K562 (cell line): Measurements from ENCODE around the gene KRTAP10-4. TPM values are rescaled to one million over a fixed set of nuclear protein-coding genes. Genes with fewer than 3 reads are reported as not detected.

Source experiments
- ATAC-seq: fragments of 200-7000 bp; cut with Tn5 transposase; 3 replicates; pipeline ENCODE4 v1.9.1; 2020; ENCODE audit warnings: moderate library complexity
- BruUV-seq: library from RNA; stranded (reverse); fragments of 400-500 nt; replicated peaks from 2 replicates; lab custom pipeline; 2021; lab: Mats Ljungman, UMichigan
- CTCF ChIA-PET: fragments of 300-600 bp; formaldehyde crosslinking; extraction: SDS; loops from one replicate; lab custom pipeline; 2021; ENCODE audit warnings: low intra/inter-chr PET ratio; lab: Yijun Ruan, JAX
- POLR2A ChIA-PET: fragments of 300-600, 350-650 bp; sonication (Branson Sonifier 250); formaldehyde crosslinking; extraction: SDS; loops from one replicate; lab custom pipeline; 2021; ENCODE audit warnings: antibody characterized with exemption, inconsistent platforms; lab: Yijun Ruan, JAX
- DNase-seq, 4 experiments: peaks; one replicate each; pipeline versions ENCODE4 v3.0.0 to v3.0.0-alpha.2; 2011 to 2018; ENCODE audit warnings: low spot score in 3 of 4, mixed read lengths in 3 of 4; ENCODE audit errors: extremely low read depth in 1 of 4
- FAIRE-seq: peaks from 2 replicates; lab custom pipeline; 2011; peaks lifted over from hg19 to GRCh38; lab: Jason Lieb, UNC
- H2AFZ ChIP-seq: 2 replicates; pipeline ENCODE4 v1.6.0; 2011; ENCODE audit warnings: low read depth, low read length, control low read depth, inconsistent platforms
- H3K27ac ChIP-seq: fragments of 200-600 bp; 3 replicates; pipeline ENCODE4 v1.8.0; 2011; ENCODE audit warnings: low read depth, mild to moderate bottlenecking, control low read depth, inconsistent platforms, low read length, moderate library complexity, mixed read lengths; ENCODE audit errors: extremely low read depth
- H3K27me3 ChIP-seq, 2 experiments: fragments of 300-600 bp in 1 of 2; 2 replicates in 1 of 2; 3 replicates in 1 of 2; pipeline versions ENCODE4 v1.6.0 to v1.8.0; 2011; ENCODE audit warnings: inconsistent platforms in 2 of 2, low read length in 2 of 2, mild to moderate bottlenecking in 1 of 2, mixed read lengths in 1 of 2, moderate library complexity in 1 of 2; ENCODE audit not compliant: control insufficient read depth in 2 of 2, insufficient read depth in 2 of 2
- H3K36me3 ChIP-seq: fragments of 300-600 bp; 3 replicates; pipeline ENCODE4 v1.8.0; 2011; ENCODE audit warnings: mild to moderate bottlenecking, low read length, inconsistent platforms; ENCODE audit not compliant: control insufficient read depth, insufficient read depth
- H3K4me1 ChIP-seq, 2 experiments: fragments of 200-600 bp in 1 of 2; replicated peaks in 1 of 2; 2 replicates in 1 of 2; 3 replicates in 1 of 2; pipeline versions ENCODE4 v1.5.1 to v1.8.0; 2011; ENCODE audit warnings: inconsistent platforms in 2 of 2, low read length in 2 of 2, mild to moderate bottlenecking in 1 of 2, mixed read lengths in 1 of 2, moderate library complexity in 1 of 2; ENCODE audit not compliant: control insufficient read depth in 2 of 2, insufficient read depth in 2 of 2
- H3K4me2 ChIP-seq: 2 replicates; pipeline ENCODE4 v1.6.1; 2011; ENCODE audit warnings: low read length, control low read depth, inconsistent platforms, mixed read lengths; ENCODE audit not compliant: insufficient read depth
- H3K4me3 ChIP-seq: fragments of 200-600 bp; sonication (generic), shearing (Covaris generic); 2 replicates; pipeline ENCODE4 v1.5.1; 2016; ENCODE audit warnings: control low read depth, inconsistent platforms
- H3K79me2 ChIP-seq: fragments of 200-600 bp; 3 replicates; pipeline ENCODE4 v1.8.0; 2011; ENCODE audit warnings: low read length, inconsistent platforms; ENCODE audit not compliant: control insufficient read depth, insufficient read depth
- H3K9ac ChIP-seq, 2 experiments: 2 replicates each; pipeline versions ENCODE4 v1.6.0 to v1.6.1; 2011; ENCODE audit warnings: low read depth in 2 of 2, low read length in 2 of 2, control low read depth in 1 of 2, inconsistent platforms in 1 of 2, mild to moderate bottlenecking in 1 of 2, mixed read lengths in 1 of 2; ENCODE audit not compliant: insufficient read depth in 1 of 2
- H3K9me1 ChIP-seq: one replicate; pipeline ENCODE4 v1.6.0; 2011; ENCODE audit warnings: inconsistent platforms, mild to moderate bottlenecking, low read length, moderate library complexity; ENCODE audit not compliant: control insufficient read depth, insufficient read depth
- H3K9me3 ChIP-seq: replicated peaks from 2 replicates; pipeline ENCODE4 v1.5.1; 2011; ENCODE audit warnings: low read depth, low read length, inconsistent platforms; ENCODE audit not compliant: control insufficient read depth, insufficient read depth
- H4K20me1 ChIP-seq: replicated peaks from 2 replicates; pipeline ENCODE4 v1.6.1; 2011; ENCODE audit warnings: low read length, inconsistent platforms, mixed read lengths; ENCODE audit not compliant: control insufficient read depth, insufficient read depth
- LCOR ChIP-seq: sonication (generic); formaldehyde crosslinking; IDR thresholded peaks from 2 replicates; pipeline ENCODE4 v1.8.0; 2022; ENCODE audit warnings: mild to moderate bottlenecking, missing genetic modification reagents
- MEIS2 ChIP-seq: fragments of 450-650 bp; IDR thresholded peaks from 2 replicates; pipeline ENCODE4 v1.6.1; 2014; ENCODE audit warnings: mild to moderate bottlenecking; ENCODE audit not compliant: partially characterized antibody
- NELFE ChIP-seq: IDR thresholded peaks from 2 replicates; pipeline ENCODE4 v1.6.1; 2011; ENCODE audit warnings: mild to moderate bottlenecking; ENCODE audit not compliant: insufficient read depth, insufficient read length
- PBX2 ChIP-seq, 2 experiments: IDR thresholded peaks in 1 of 2; conservative IDR thresholded peaks in 1 of 2; 2 replicates each; pipeline ENCODE4 v1.6.1; 2016; ENCODE audit warnings: low read depth in 2 of 2, mild to moderate bottlenecking in 1 of 2, missing compliant biosample characterization in 1 of 2, missing genetic modification characterization in 1 of 2, moderate library complexity in 1 of 2
- PTRF ChIP-seq: fragments of 450-650 bp; IDR thresholded peaks from 2 replicates; pipeline ENCODE4 v1.6.1; 2016; ENCODE audit warnings: mild to moderate bottlenecking, missing genetic modification characterization, missing compliant biosample characterization
- TEAD1 ChIP-seq, 2 experiments: fragments of 450-650 bp in 1 of 2; sonication (generic) in 1 of 2; formaldehyde crosslinking; IDR thresholded peaks; 2 replicates each; pipeline versions ENCODE4 v1.4.0 to v1.8.0; 2020 to 2022; ENCODE audit warnings: mild to moderate bottlenecking in 2 of 2, missing genetic modification reagents in 1 of 2
- WGBS: fragments of 100-300 bp; shearing (Covaris generic); methylation state at CpG from one replicate; pipeline ENCODE4 v1.1.6; 2016; ENCODE audit warnings: low coverage, mixed read lengths; ENCODE audit not compliant: insufficient coverage; ENCODE audit errors: missing lambda C conversion rate; 5-methylcytosine and 5-hydroxymethylcytosine counted together
- in situ Hi-C: fragments of 300-500 bp; cut with MboI; formaldehyde crosslinking; loops from 4 replicates; pipeline ENCODE4 v1.15.0; 2018; ENCODE audit warnings: inconsistent platforms, mixed read lengths
- intact Hi-C: fragments of 100-400 bp; cut with micrococcal nuclease; formaldehyde crosslinking; loops from 2 replicates; pipeline ENCODE4 v1.14.2; 2022
- polyA plus RNA-seq, 8 experiments: library from polyadenylated mRNA; depleted of rRNA in 4 of 8; stranded (reverse) in 5 of 8; unstranded in 3 of 8; fragments of >200 nt; fragmentation: Nextera tagmentation in 2 of 8; fragmentation: Illumina TruSeq in 1 of 8; extraction: Ambion mirVana in 2 of 8; extraction: Trizol in 1 of 8; gene quantifications; 2 replicates each; pipeline versions ENCODE4 v1.2.1 to v1.2.3, GENCODE V29; 2011 to 2014; ENCODE audit warnings: inconsistent platforms in 1 of 8, missing spikeins in 1 of 8
- total RNA-seq, 7 experiments: library from RNA; depleted of rRNA in 6 of 7; stranded (reverse); fragments of >200 nt in 6 of 7; fragmentation: Illumina TruSeq in 2 of 7; extraction: Trizol in 2 of 7; gene quantifications; 2 replicates each; pipeline versions ENCODE4 v1.2.1 to v1.2.3, GENCODE V29; 2011 to 2021; ENCODE audit warnings: low replicate concordance in 1 of 7
- TF ChIP-seq, protein P1 (sequence below): sonication (generic); IDR thresholded peaks from 2 replicates; pipeline ENCODE4 v1.6.1; 2016
- TF ChIP-seq, protein P2 (sequence below): IDR thresholded peaks from 2 replicates; pipeline ENCODE4 v1.6.1; 2012; ENCODE audit warnings: low read depth, low read length, improper control_type of control experiment, borderline replicate concordance
- TF ChIP-seq, protein P3 (sequence below): fragments of 450-650 bp; IDR thresholded peaks from 2 replicates; pipeline ENCODE4 v1.6.1; 2016

The KRTAP10-4 gene
- total and polyA plus RNA-seq, 9 of the 15 experiments (the other 6 are each of a cell fraction or from before 2014, with no cell fraction given): not detected

GRCh38 chr21:44539991-44540666 is 33.4 kb upstream of the KRTAP10-4 start, which contains the start of gene KRTAP10-1:
KRTAP10-1 (minus strand) TSS chr21:44540195; CDS start chr21:44540150, 45 bp downstream.
- in situ Hi-C loops (no loop called here), intact Hi-C loops (no loop called here)
- Histone ChIP-seq H3K9ac (no peak within 1 kb of the TSS), H3K27ac (no peak within 1 kb of the TSS), H4K20me1 (no peaks in the 10 kb centered on the region), H3K4me3 (no peak within 1 kb of the TSS), H3K79me2 (no peaks in the 10 kb centered on the region), H3K9me3 (no peaks in the 10 kb centered on the region)
- FAIRE-seq: no peak
- TF ChIP-seq, protein P1, sequence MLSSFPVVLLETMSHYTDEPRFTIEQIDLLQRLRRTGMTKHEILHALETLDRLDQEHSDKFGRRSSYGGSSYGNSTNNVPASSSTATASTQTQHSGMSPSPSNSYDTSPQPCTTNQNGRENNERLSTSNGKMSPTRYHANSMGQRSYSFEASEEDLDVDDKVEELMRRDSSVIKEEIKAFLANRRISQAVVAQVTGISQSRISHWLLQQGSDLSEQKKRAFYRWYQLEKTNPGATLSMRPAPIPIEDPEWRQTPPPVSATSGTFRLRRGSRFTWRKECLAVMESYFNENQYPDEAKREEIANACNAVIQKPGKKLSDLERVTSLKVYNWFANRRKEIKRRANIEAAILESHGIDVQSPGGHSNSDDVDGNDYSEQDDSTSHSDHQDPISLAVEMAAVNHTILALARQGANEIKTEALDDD: no peak
- TF ChIP-seq TEAD1 (CRISPR knock-in tag; IDR thresholded peaks at IDR 0.05): no peak
- no peak for TF ChIP-seq PTRF
- TF ChIP-seq, protein P2, sequence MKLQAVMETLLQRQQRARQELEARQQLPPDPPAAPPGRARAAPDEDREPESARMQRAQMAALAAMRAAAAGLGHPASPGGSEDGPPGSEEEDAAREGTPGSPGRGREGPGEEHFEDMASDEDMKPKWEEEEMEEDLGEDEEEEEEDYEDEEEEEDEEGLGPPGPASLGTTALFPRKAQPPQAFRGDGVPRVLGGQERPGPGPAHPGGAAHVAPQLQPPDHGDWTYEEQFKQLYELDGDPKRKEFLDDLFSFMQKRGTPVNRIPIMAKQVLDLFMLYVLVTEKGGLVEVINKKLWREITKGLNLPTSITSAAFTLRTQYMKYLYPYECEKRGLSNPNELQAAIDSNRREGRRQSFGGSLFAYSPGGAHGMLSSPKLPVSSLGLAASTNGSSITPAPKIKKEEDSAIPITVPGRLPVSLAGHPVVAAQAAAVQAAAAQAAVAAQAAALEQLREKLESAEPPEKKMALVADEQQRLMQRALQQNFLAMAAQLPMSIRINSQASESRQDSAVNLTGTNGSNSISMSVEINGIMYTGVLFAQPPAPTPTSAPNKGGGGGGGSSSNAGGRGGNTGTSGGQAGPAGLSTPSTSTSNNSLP: no peak
- TF ChIP-seq, protein P3, sequence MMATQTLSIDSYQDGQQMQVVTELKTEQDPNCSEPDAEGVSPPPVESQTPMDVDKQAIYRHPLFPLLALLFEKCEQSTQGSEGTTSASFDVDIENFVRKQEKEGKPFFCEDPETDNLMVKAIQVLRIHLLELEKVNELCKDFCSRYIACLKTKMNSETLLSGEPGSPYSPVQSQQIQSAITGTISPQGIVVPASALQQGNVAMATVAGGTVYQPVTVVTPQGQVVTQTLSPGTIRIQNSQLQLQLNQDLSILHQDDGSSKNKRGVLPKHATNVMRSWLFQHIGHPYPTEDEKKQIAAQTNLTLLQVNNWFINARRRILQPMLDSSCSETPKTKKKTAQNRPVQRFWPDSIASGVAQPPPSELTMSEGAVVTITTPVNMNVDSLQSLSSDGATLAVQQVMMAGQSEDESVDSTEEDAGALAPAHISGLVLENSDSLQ: peak; percentile 62
- no peak for TF ChIP-seq PBX2 (CRISPR knock-in tag; IDR thresholded peaks at IDR 0.05; ENCODE audit: low read depth)
- peak; percentile 72 for TF ChIP-seq PBX2 (tag; conservative IDR thresholded peaks at IDR 0.05; ENCODE audit: low read depth)
- peak; percentile 74 for TF ChIP-seq MEIS2
- no peak for TF ChIP-seq NELFE
- TF ChIP-seq LCOR (CRISPR knock-in tag): no peak
- TF ChIP-seq, all 486 proteins: peak for 3
- Histone ChIP-seq H2AFZ (no peak within 1 kb of the TSS), H3K9me1 (no peaks in the 10 kb centered on the region), H3K27me3 (peaks cover 5 to 31% of the 10 kb centered on the region in 2 experiments; a peak in 4 of 5 replicates), H3K36me3 (no peaks in the 10 kb centered on the region), H3K4me1 (peaks cover 0 to 5% of the 10 kb centered on the region in 2 experiments; a peak in 2 of 5 replicates), H3K4me2 (no peak within 1 kb of the TSS)
- no TSS peak for BruUV-seq
- POLR2A ChIA-PET: interaction anchor here (0.6 to 0.9 kb wide), 3 partner anchors 9 to 35 kb away, joined by 3 to 4 read pairs (median 3); no protein-coding TSS in a partner anchor
- WGBS: under 1% methylated on average over 21 of the region's 21 CpGs
- no peak for ATAC-seq
- DNase-seq: no peak
- CTCF ChIA-PET: no interaction called here
